Measurements from ENCODE around the gene FHDC1. TPM values are rescaled to one million over a fixed set of nuclear protein-coding genes. Genes with fewer than 3 reads are reported as not detected.

Gene FHDC1
- polyA plus RNA-seq (2012; ENCODE audit: insufficient read length, low read depth) = 0.09 TPM

DNA sequence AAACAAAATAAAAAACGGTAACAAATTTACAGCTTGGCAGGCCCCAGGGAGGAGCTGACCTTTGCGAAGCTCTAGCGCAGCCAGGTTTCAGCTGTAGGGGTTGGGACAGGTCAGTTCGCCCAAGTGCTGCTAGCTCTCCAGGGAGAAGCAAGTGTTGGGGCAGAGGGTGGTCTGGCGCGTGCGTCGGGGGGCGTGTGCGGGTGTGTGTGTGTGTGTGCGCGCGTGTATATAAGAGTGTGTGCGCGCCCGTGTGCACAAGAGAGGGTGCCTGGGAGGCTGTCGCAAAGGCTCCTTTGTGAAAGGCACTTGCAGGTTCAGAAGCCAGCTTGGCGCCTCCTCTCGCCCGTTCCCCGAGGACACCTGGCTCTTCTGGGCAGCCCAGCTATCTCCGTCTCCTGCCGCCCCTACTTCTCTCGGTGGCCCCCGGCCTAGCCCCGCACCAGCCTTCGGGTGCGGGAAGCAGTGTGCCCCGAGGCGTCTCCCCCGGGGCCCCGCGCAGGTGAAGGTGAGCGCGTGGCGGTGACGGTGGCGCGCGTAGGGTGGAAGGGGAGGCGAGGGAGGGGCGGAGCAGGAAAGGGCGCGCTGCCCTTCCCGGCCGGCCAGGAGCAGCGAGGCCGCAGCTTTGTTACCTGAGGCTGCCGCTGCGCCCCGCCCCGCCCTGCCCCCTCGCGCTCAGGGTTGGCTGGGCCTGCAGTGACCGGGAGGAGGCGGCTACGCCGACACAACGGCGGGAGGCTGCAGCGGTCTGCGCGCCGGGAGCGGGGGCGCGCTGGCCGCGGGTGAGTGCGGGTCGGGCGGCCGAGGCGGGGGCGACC, at the start of gene FHDC1:
TSS of gene FHDC1 (plus strand) at position 693 of the 815 bp plus-strand sequence. CDS start 6,735 bp downstream, outside the sequence.
- TF ChIP-seq, protein P1, sequence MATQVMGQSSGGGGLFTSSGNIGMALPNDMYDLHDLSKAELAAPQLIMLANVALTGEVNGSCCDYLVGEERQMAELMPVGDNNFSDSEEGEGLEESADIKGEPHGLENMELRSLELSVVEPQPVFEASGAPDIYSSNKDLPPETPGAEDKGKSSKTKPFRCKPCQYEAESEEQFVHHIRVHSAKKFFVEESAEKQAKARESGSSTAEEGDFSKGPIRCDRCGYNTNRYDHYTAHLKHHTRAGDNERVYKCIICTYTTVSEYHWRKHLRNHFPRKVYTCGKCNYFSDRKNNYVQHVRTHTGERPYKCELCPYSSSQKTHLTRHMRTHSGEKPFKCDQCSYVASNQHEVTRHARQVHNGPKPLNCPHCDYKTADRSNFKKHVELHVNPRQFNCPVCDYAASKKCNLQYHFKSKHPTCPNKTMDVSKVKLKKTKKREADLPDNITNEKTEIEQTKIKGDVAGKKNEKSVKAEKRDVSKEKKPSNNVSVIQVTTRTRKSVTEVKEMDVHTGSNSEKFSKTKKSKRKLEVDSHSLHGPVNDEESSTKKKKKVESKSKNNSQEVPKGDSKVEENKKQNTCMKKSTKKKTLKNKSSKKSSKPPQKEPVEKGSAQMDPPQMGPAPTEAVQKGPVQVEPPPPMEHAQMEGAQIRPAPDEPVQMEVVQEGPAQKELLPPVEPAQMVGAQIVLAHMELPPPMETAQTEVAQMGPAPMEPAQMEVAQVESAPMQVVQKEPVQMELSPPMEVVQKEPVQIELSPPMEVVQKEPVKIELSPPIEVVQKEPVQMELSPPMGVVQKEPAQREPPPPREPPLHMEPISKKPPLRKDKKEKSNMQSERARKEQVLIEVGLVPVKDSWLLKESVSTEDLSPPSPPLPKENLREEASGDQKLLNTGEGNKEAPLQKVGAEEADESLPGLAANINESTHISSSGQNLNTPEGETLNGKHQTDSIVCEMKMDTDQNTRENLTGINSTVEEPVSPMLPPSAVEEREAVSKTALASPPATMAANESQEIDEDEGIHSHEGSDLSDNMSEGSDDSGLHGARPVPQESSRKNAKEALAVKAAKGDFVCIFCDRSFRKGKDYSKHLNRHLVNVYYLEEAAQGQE (IDR thresholded peaks at IDR 0.05; ENCODE audit: insufficient read depth in 1 of 2, low read depth in 2 of 2, low read length in 2 of 2) = no peak
- TF ChIP-seq FOXP2 (optimal IDR thresholded peaks at IDR 0.05; ENCODE audit: borderline replicate concordance, extremely low read depth, extremely low read length, insufficient read depth) (no peak), TAF1 (IDR thresholded peaks at IDR 0.05; ENCODE audit: borderline replicate concordance, insufficient read depth, low read length) (no peak), POLR2AphosphoS5 (IDR thresholded peaks at IDR 0.05; ENCODE audit: low read depth, low read length) (no peak), SIN3A (IDR thresholded peaks at IDR 0.05; ENCODE audit: borderline replicate concordance, insufficient read depth, low read length) (no peak)

GRCh38 chr4:152887981-152888380, 48.1 kb upstream of the FHDC1 start:
- TF ChIP-seq TAF1 (IDR thresholded peaks at IDR 0.05; ENCODE audit: borderline replicate concordance, insufficient read depth, low read length) (no peak), SIN3A (IDR thresholded peaks at IDR 0.05; ENCODE audit: borderline replicate concordance, insufficient read depth, low read length) (no peak), FOXP2 (optimal IDR thresholded peaks at IDR 0.05; ENCODE audit: borderline replicate concordance, extremely low read depth, extremely low read length, insufficient read depth) (no peak), POLR2AphosphoS5 (IDR thresholded peaks at IDR 0.05; ENCODE audit: low read depth, low read length) (no peak)
- TF ChIP-seq, protein P1 (IDR thresholded peaks at IDR 0.05; ENCODE audit: insufficient read depth in 1 of 2, low read depth in 2 of 2, low read length in 2 of 2) = no peak

- TF ChIP-seq FOXP2 (optimal IDR thresholded peaks at IDR 0.05; ENCODE audit: borderline replicate concordance, extremely low read depth, extremely low read length, insufficient read depth) (no peak), POLR2AphosphoS5 (IDR thresholded peaks at IDR 0.05; ENCODE audit: low read depth, low read length) (no peak)
These were observed 43.1 kb upstream of the FHDC1 start for GRCh38 chr4:152892974-152893373.

GRCh38 chr4:152894673-152895072, 41.5 kb upstream of the FHDC1 start:
- TF ChIP-seq, protein P1 (IDR thresholded peaks at IDR 0.05; ENCODE audit: insufficient read depth in 1 of 2, low read depth in 2 of 2, low read length in 2 of 2) = no peak
- TF ChIP-seq FOXP2 (optimal IDR thresholded peaks at IDR 0.05; ENCODE audit: borderline replicate concordance, extremely low read depth, extremely low read length, insufficient read depth) (no peak), POLR2AphosphoS5 (IDR thresholded peaks at IDR 0.05; ENCODE audit: low read depth, low read length) (no peak), SIN3A (IDR thresholded peaks at IDR 0.05; ENCODE audit: borderline replicate concordance, insufficient read depth, low read length) (no peak), TAF1 (IDR thresholded peaks at IDR 0.05; ENCODE audit: borderline replicate concordance, insufficient read depth, low read length) (no peak)

DNA sequence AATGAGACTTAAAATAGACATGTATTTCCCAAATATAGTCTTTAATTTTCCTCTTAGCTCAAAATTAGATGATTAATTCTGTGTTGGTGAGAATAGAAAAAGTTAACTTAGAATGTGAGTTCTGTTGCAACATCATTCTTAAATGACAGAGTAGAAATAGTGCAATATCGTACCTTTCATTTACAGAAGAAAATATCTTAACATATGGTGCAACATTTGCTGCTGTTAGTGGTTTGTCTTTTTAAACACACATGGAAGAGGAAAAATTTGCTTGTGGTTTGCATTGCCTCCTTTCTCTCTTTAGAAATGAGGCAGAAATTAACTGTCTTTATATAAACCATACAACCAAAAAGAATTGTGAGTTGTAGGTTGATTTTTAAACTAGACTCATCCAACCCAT, 39.3 kb upstream of the FHDC1 start:
- no peak for TF ChIP-seq TAF1 (IDR thresholded peaks at IDR 0.05; ENCODE audit: borderline replicate concordance, insufficient read depth, low read length)
- TF ChIP-seq, protein P1 (IDR thresholded peaks at IDR 0.05; ENCODE audit: insufficient read depth in 1 of 2, low read depth in 2 of 2, low read length in 2 of 2) = no peak
- TF ChIP-seq FOXP2 (optimal IDR thresholded peaks at IDR 0.05; ENCODE audit: borderline replicate concordance, extremely low read depth, extremely low read length, insufficient read depth) = no peak
- TF ChIP-seq POLR2AphosphoS5 (IDR thresholded peaks at IDR 0.05; ENCODE audit: low read depth, low read length) = no peak
- TF ChIP-seq SIN3A (IDR thresholded peaks at IDR 0.05; ENCODE audit: borderline replicate concordance, insufficient read depth, low read length) = no peak
